Measurements from ENCODE around the gene ANKRD40CL.
"Not testable (repeated sequence)": the region's sequence is repeated elsewhere in the genome, so short reads cannot be mapped to it uniquely, and the experiment has no call there.

Gene ANKRD40CL

GRCh38 chr17:50767446-50767845 is at the start of gene ANKRD40CL:
ANKRD40CL (minus strand) TSS chr17:50767518; CDS start chr17:50766913, 605 bp downstream.
- no peak for DNase-seq

- no peak for DNase-seq
These were observed 49.0 kb upstream of the ANKRD40CL start for GRCh38 chr17:50816271-50816670.

GRCh38 chr17:50815400-50815799 is 48.1 kb upstream of the ANKRD40CL start:
- no peak for DNase-seq

- no peak for DNase-seq
These were observed 46.3 kb upstream of the ANKRD40CL start for GRCh38 chr17:50813583-50813982.

GRCh38 chr17:50808888-50809287 is 41.6 kb upstream of the ANKRD40CL start:
- no peak for DNase-seq

- DNase-seq = no peak
These were observed 41.1 kb upstream of the ANKRD40CL start for GRCh38 chr17:50808413-50808812.

GRCh38 chr17:50807675-50808074 is 40.4 kb upstream of the ANKRD40CL start:
- DNase-seq = no peak

- no peak for DNase-seq
These were observed 39.7 kb upstream of the ANKRD40CL start for GRCh38 chr17:50807009-50807408.

- DNase-seq = peak; percentile 15
These were observed 38.9 kb upstream of the ANKRD40CL start for GRCh38 chr17:50806141-50806643.

GRCh38 chr17:50805486-50805885 is 38.2 kb upstream of the ANKRD40CL start:
- DNase-seq = no peak

GRCh38 chr17:50804749-50805475 is 37.6 kb upstream of the ANKRD40CL start:
- not testable (repeated sequence) for DNase-seq

- DNase-seq = no peak
These were observed 36.4 kb upstream of the ANKRD40CL start for GRCh38 chr17:50803676-50804075.

GRCh38 chr17:50802609-50803571 is 35.6 kb upstream of the ANKRD40CL start:
- no peak for DNase-seq

GRCh38 chr17:50800196-50800700 is 32.9 kb upstream of the ANKRD40CL start:
- DNase-seq = no peak

GRCh38 chr17:50799582-50799981 is 32.3 kb upstream of the ANKRD40CL start:
- DNase-seq = no peak

GRCh38 chr17:50798424-50799288 is 31.3 kb upstream of the ANKRD40CL start:
- no peak for DNase-seq

- DNase-seq = no peak
These were observed 30.0 kb upstream of the ANKRD40CL start for GRCh38 chr17:50797135-50797810.

GRCh38 chr17:50794361-50794760 is 27.0 kb upstream of the ANKRD40CL start:
- no peak for DNase-seq

GRCh38 chr17:50793007-50793406 is 25.7 kb upstream of the ANKRD40CL start:
- no peak for DNase-seq

- no peak for DNase-seq
These were observed 24.8 kb upstream of the ANKRD40CL start for GRCh38 chr17:50792132-50792531.

GRCh38 chr17:50790618-50791017 is 23.3 kb upstream of the ANKRD40CL start:
- no peak for DNase-seq

GRCh38 chr17:50787106-50787505 is 19.8 kb upstream of the ANKRD40CL start:
- DNase-seq = no peak
